CD4-positive, alpha-beta T cell treated with Interferon alpha-2 for 1 hour (primary cell): ENCODE measurements around the gene NIPSNAP2.
"Not testable (repeated sequence)": the region's sequence is repeated elsewhere in the genome, so short reads cannot be mapped to it uniquely, and the experiment has no call there.

ENCODE experiments used
- DNase-seq, 2 donors: peaks; one replicate each; pipeline ENCODE4 v3.0.0-alpha.2; 2020 to 2022

Gene NIPSNAP2

DNA sequence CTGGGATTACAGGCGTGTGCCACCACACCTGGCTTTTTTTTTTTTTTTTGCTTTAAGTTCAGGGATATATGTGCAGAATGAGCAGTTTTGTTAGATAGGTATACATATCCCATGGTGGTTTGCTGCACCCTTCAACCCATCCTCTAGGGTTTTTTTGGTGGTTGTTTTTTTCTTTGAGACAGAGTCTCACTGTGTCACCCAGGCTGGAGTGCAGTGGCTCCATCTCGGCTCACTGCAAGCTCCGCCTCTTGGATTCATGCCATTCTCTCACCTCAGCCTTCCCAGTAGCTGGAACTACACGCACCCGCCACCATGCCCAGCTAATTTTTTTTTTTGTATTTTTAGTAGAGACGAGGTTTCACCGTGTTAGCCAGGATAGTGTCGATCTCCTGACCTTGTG lies 84.4 kb downstream of the NIPSNAP2 start:
- DNase-seq, result not testable (repeated sequence)
